Measurements from ENCODE around the gene ING5. TPM values are rescaled to one million over a fixed set of nuclear protein-coding genes. Genes with fewer than 3 reads are reported as not detected.
A peak's percentile ranks its signal among the peaks of the same experiment; 100 is the strongest.

ING5 gene
- total RNA-seq, 1 experiment from 2014 or later = 32.1 TPM

DNA sequence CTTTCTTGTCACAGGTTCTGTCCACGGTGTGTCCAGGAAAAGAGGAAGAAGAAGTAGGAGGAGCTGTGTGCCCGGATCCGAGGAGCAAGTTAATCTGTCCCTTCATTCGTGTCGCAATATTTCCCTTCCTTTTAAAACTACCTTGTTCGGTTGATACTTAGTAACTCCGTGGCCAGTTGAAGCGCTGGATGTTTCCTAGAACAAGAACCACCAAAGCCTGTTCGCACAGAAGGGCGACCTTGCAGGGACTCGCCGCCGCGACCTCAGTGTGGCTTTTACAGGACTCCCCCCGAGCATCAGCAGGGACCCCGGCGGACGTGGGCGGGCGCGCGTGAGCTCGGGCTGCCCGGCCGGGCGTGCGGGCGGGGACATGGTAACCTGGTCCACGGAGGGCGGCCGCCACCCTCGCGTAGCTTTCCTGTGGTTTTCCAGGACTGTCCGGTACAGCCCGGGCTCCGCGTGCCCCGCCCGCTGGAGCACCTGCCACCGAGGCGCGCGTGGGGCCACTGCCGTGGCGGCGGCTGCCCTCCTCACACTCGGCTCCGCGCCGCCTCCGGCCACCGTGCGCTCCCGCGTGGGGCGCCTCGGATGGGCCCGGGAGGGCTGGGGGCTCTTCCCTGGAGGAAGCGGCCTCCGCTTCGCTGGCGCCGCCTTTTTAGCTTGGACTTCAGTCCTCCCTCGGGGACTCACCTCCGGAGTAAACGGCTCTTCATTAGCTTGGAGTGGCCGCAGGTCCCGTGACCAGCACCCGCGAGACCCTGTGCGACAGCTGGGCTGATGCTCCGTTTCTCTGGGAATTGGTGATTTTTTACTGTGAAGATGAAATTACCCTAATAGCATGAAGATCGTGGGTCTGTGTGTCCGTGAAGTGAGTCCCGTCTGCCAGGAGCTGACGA is 23.4 kb downstream of the ING5 start:
- Histone ChIP-seq H3K4me3 (ENCODE audit: low read length) (no peak overlapping the region), H3K9ac (ENCODE audit: low read length) (no peak overlapping the region), H3F3A (ENCODE audit: low read length, unreplicated experiment) (no peaks in the 10 kb centered on the region), H3K36me3 (ENCODE audit: low read depth, low read length) (peaks cover 16% of the 10 kb centered on the region), H3K4me1 (ENCODE audit: insufficient read depth, low read length) (no peaks in the 10 kb centered on the region), H3K79me2 (ENCODE audit: low read length) (no peaks in the 10 kb centered on the region), H3K27me3 (ENCODE audit: low read length) (no peaks in the 10 kb centered on the region), H3K9me3 (ENCODE audit: low read length) (no peaks in the 10 kb centered on the region), H3K9me2 (replicated peaks; ENCODE audit: low read length) (no peaks in the 10 kb centered on the region), H4K20me1 (ENCODE audit: low read length) (no peaks in the 10 kb centered on the region), H3K27ac (ENCODE audit: low read length) (no peak overlapping the region), H2AFZ (ENCODE audit: low read length) (no peak overlapping the region), H3K4me2 (ENCODE audit: low read length) (no peak overlapping the region)
- TF ChIP-seq, protein P1, sequence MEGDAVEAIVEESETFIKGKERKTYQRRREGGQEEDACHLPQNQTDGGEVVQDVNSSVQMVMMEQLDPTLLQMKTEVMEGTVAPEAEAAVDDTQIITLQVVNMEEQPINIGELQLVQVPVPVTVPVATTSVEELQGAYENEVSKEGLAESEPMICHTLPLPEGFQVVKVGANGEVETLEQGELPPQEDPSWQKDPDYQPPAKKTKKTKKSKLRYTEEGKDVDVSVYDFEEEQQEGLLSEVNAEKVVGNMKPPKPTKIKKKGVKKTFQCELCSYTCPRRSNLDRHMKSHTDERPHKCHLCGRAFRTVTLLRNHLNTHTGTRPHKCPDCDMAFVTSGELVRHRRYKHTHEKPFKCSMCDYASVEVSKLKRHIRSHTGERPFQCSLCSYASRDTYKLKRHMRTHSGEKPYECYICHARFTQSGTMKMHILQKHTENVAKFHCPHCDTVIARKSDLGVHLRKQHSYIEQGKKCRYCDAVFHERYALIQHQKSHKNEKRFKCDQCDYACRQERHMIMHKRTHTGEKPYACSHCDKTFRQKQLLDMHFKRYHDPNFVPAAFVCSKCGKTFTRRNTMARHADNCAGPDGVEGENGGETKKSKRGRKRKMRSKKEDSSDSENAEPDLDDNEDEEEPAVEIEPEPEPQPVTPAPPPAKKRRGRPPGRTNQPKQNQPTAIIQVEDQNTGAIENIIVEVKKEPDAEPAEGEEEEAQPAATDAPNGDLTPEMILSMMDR (conservative IDR thresholded peaks at IDR 0.05; ENCODE audit: low read depth, low read length) = no peak
- TF ChIP-seq EZH2 (IDR thresholded peaks at IDR 0.05; ENCODE audit: low read length, unreplicated experiment) = no peak
- no peak for TF ChIP-seq EZH2phosphoT487 (IDR thresholded peaks at IDR 0.05; ENCODE audit: borderline replicate concordance, low read length)
- no TSS peak for BruUV-seq (replicated peaks)
- DNase-seq = no peak
- ChIA-PET CTCF (no interaction called here), POLR2A (ENCODE audit: unreplicated experiment) (no interaction called here)
- no peak for ATAC-seq
- intact Hi-C loops (cut with micrococcal nuclease) = no loop called here

DNA sequence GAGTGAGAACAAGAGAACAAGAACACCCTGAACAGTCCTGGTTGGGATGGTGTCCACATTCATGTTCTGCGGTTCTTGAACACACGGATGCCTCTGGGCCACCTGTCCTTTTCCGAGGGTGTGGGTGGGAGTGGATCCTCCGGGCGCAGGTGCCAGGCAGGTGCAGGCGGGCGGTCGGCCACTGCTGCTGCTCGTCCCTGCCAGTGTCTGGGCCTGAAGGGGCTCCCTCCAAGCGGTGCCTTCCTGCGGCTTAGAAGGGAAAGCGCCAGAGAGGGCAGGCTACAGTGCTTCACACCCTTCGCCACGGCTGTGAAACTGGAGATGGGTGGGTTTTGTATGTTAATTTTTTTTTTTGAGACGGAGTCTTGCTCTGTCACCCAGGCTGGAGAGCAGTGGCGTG is 24.6 kb downstream of the ING5 start:
- POLR2A ChIA-PET (ENCODE audit: unreplicated experiment) = no interaction called here
- H3K9me2 ChIP-seq (replicated peaks; ENCODE audit: low read length) = no peaks in the 10 kb centered on the region
- H3K27me3 ChIP-seq (ENCODE audit: low read length) = no peaks in the 10 kb centered on the region
- intact Hi-C loops (cut with micrococcal nuclease) = no loop called here
- H3K4me2 ChIP-seq (ENCODE audit: low read length) = no peak overlapping the region
- H3K9ac ChIP-seq (ENCODE audit: low read length) = no peak overlapping the region
- H4K20me1 ChIP-seq (ENCODE audit: low read length) = no peaks in the 10 kb centered on the region
- no peaks in the 10 kb centered on the region for H3K79me2 ChIP-seq (ENCODE audit: low read length)
- no peak overlapping the region for H3K27ac ChIP-seq (ENCODE audit: low read length)
- H3K4me1 ChIP-seq (ENCODE audit: insufficient read depth, low read length) = no peaks in the 10 kb centered on the region
- no peak overlapping the region for H2AFZ ChIP-seq (ENCODE audit: low read length)
- CTCF ChIA-PET = no interaction called here
- TF ChIP-seq, protein P1 (conservative IDR thresholded peaks at IDR 0.05; ENCODE audit: low read depth, low read length) = no peak
- no peak for TF ChIP-seq EZH2phosphoT487 (IDR thresholded peaks at IDR 0.05; ENCODE audit: borderline replicate concordance, low read length)
- no peak for TF ChIP-seq EZH2 (IDR thresholded peaks at IDR 0.05; ENCODE audit: low read length, unreplicated experiment)
- DNase-seq (no peak), ATAC-seq (no peak)
- no peaks in the 10 kb centered on the region for H3F3A ChIP-seq (ENCODE audit: low read length, unreplicated experiment)
- H3K4me3 ChIP-seq (ENCODE audit: low read length) = no peak overlapping the region
- BruUV-seq (replicated peaks) = no TSS peak
- H3K36me3 ChIP-seq (ENCODE audit: low read depth, low read length) = peaks cover 12% of the 10 kb centered on the region
- no peaks in the 10 kb centered on the region for H3K9me3 ChIP-seq (ENCODE audit: low read length)

DNA sequence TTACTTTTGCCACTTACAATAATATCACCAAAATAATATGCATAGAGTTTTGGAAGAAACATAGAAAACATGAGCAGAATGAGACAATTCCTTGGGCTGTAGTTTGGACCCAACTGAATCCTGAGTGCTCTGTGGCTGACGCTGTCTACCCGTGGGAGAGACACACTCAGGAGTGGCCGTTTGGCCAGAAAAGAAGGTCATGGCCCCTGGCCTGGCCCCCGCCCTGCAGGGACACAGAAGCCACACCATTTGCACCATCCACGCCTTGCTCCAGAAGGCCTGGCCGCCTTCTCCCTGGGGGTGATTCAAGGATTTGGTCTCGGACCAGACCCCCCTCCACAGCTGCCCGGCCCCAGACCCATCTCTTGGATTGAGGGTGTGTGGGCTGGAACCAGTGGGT is 26.2 kb downstream of the ING5 start:
- Histone ChIP-seq H3K9me3 (ENCODE audit: low read length) (no peaks in the 10 kb centered on the region), H3K9ac (ENCODE audit: low read length) (no peak overlapping the region), H3K4me2 (ENCODE audit: low read length) (no peak overlapping the region), H3K4me3 (ENCODE audit: low read length) (no peak overlapping the region), H3K36me3 (ENCODE audit: low read depth, low read length) (peaks cover 5% of the 10 kb centered on the region), H3K9me2 (replicated peaks; ENCODE audit: low read length) (no peaks in the 10 kb centered on the region), H3K79me2 (ENCODE audit: low read length) (no peaks in the 10 kb centered on the region), H4K20me1 (ENCODE audit: low read length) (no peaks in the 10 kb centered on the region), H3F3A (ENCODE audit: low read length, unreplicated experiment) (no peaks in the 10 kb centered on the region), H3K27me3 (ENCODE audit: low read length) (no peaks in the 10 kb centered on the region), H3K27ac (ENCODE audit: low read length) (no peak overlapping the region), H3K4me1 (ENCODE audit: insufficient read depth, low read length) (peaks cover 2% of the 10 kb centered on the region), H2AFZ (ENCODE audit: low read length) (no peak overlapping the region)
- POLR2A ChIA-PET (ENCODE audit: unreplicated experiment) = no interaction called here
- DNase-seq (no peak), ATAC-seq (no peak)
- TF ChIP-seq EZH2 (IDR thresholded peaks at IDR 0.05; ENCODE audit: low read length, unreplicated experiment) (no peak), EZH2phosphoT487 (IDR thresholded peaks at IDR 0.05; ENCODE audit: borderline replicate concordance, low read length) (no peak)
- TF ChIP-seq, protein P1 (conservative IDR thresholded peaks at IDR 0.05; ENCODE audit: low read depth, low read length) = no peak
- BruUV-seq (replicated peaks) = TSS peak; percentile 19
- intact Hi-C loops (cut with micrococcal nuclease) = no loop called here
- CTCF ChIA-PET = no interaction called here

Data from PC-3 (cell line).